NCI-H2227 treated with DMSO at 0.1 percent for 48 hours (cell line): ENCODE results near the gene SLC45A1.

Experiments
- DNase-seq: peaks from one replicate; lab custom pipeline; 2025; lab: John Stamatoyannopoulos, UW

SLC45A1 gene

DNA sequence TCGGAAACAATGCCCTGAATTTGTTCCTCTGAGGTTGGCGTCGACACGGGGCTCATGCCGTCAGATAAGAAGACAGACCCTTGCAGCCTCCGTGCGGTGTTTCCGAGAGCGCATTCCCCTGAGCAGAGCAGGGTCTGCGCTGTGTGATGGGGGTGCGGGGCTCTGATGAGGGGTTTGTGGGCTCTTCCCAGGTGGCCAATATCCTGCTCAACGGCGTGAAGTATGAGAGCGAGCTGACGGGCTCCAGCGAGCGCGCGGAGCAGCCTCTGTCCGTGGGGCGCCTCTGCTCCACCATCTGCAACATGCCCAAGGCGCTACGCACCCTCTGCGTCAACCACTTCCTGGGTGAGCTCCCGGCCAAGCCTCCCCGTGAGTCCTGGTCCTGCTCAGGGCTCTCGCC is 17.3 kb downstream of the SLC45A1 start:
- no peak for DNase-seq

DNA sequence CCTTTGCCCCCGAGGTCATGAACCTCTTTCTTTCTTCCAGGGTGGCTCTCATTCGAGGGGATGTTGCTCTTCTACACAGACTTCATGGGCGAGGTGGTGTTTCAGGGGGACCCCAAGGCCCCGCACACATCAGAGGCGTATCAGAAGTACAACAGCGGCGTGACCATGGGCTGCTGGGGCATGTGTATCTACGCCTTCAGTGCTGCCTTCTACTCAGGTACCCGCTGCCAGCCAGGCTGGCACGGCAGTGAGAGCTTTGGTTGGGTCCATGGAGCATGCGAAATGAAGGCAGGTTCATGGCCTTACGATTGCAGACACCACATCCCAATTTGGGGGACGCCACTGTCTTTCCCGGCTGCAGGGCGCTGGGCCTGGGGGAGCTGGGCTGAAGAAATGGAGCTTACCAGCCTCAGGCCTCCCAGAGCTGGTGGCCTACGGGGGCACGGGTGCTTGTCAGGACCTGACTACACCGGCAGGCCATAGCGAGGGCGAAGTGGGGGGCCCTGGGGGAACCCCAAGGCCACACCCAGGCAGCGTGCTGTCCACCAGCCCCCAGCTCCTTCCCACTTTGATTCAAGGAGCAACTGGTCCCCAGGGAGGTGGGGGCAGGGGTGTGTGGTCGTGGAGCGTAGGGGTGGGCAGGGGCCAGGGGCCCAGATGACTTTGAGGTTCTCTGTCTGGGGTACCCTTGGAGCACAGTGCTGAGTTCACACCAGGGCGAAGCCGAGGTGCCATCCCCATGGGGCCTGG is 20.0 kb downstream of the SLC45A1 start:
- DNase-seq = no peak

- DNase-seq = no peak
Measured at GRCh38 chr1:8338526-8339202, 20.8 kb downstream of the SLC45A1 start.

DNA sequence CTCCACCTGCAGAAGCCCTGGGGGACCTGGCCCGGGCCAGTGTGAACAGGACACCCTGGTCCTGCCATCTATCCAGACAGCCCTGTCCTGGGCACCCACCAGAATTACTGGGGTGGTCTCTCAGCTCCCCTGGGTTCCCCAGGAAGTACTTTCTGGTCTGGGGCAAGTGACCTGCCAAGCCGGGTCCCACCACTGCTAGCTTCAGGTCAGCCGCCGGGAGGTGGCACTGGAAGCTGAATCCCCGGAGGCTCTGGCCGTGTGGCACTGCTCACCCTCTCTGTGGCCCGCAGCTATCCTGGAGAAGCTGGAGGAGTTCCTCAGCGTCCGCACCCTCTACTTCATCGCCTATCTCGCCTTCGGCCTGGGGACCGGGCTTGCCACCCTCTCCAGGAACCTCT is 21.3 kb downstream of the SLC45A1 start:
- DNase-seq = no peak

- no peak for DNase-seq
Measured at GRCh38 chr1:8340448-8340847, 22.5 kb downstream of the SLC45A1 start.

DNA sequence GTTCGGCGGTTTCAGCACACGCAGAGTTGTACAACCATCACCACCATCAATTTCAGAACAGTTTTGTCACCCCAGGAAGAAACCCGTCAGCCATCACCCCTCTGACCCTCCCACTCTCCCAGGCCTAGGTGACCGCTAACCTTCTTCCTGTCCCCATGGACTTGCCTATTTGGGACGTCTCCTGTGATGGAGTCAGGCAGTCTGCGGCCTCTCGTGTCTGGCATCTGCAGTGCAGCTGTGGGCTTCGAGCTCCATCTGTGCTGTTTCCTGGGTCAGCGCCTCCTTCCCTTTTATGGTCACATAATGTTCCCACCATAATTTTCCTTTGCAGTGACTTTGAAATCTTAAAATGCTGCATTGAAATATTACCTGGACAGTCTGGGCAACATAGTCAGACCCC is 24.4 kb downstream of the SLC45A1 start:
- DNase-seq = no peak

GRCh38 chr1:8343044-8343443 is 25.1 kb downstream of the SLC45A1 start:
- no peak for DNase-seq

DNA sequence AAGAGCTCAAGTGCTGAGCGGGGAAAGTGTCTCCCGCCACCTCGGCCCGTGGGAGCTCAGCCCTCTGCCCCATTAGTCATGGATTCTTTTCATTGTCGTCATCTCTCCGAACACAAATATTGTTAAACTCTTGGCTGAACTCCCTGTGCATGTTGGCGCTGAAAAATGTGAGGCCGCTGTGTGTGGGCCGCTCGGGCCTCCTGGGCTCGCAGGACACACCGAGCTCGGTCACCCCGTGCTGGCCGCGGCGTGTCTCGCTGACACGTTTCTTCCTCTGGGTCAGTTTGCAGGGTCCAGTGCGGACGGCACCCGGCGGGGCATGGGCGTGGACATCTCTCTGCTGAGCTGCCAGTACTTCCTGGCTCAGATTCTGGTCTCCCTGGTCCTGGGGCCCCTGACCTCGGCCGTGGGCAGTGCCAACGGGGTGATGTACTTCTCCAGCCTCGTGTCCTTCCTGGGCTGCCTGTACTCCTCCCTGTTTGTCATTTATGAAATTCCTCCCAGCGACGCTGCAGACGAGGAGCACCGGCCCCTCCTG is 25.6 kb downstream of the SLC45A1 start:
- DNase-seq = no peak

GRCh38 chr1:8344893-8345507 is 27.1 kb downstream of the SLC45A1 start:
- DNase-seq = no peak

DNA sequence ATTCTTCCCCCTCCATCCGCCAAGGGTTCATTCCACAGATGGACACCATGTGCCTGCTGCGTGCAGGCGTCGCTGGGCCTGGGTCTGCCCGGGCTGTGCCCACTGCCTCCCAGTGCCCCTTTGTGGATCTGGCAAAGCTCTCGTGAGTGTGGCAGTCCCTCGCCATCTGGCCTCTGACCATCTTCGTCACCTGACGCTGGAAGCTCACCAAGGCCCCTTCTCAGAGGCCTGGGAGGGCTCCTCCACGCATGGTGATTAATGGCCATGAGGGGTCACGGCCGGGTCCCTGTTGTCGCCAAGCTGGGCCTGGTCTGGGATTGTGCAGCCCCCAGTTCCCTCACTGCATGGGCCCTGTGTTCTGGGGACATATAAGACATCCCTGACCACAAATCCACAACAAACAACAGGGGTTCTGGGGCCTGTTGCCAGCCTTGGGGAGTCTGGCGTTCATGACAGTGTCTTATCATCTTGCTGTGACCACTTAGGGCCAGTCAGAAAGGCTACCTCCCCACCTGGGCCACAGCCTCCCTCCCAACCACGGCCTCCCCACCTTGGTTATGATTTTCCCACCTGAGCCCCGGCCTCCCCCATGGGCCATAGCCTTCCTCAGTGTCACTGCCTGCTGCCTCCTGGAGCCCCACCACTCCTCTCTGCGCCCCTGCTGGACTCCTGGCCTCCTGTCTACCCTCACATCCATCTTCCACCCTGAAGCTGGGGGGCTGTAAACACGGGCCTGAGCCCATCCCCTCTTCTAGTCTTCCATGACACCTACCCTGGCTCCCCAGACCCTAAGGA is 27.9 kb downstream of the SLC45A1 start:
- no peak for DNase-seq

GRCh38 chr1:8347635-8348034 is 29.7 kb downstream of the SLC45A1 start:
- no peak for DNase-seq

DNA sequence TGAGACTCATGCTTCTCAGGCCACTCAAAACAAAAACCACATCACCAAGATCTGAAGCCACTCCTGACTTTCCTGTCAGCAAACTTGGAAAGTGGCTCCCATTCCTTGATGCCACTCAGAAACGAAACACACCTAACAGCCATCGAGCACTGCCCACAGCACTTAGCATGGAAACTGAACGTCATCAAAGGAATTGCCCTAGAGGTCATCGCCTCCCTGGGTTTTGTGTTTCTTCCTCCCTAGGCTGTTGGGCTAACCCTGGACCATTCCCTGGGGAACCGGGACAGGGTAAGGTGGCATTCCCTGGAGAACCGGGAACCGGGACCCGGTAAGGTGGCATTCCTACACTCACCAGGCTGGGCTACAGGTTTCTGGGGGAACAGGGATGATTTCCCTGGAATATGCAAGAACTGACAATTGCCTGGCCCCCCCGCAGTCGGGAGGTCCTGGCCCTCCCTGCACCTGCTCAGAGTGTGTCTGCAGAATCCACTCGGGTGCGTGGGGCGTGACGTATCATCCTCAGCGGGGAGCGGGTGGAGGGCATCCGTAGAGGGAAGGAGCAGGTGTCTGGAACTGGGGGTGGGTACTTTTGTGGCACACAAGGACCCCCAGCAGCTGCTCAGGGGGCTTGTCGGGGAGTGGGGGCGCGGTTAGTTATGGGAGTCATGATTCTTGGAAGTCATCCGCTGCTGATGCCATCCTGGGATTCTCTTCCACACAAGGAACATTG is 30.3 kb downstream of the SLC45A1 start:
- DNase-seq = no peak

DNA sequence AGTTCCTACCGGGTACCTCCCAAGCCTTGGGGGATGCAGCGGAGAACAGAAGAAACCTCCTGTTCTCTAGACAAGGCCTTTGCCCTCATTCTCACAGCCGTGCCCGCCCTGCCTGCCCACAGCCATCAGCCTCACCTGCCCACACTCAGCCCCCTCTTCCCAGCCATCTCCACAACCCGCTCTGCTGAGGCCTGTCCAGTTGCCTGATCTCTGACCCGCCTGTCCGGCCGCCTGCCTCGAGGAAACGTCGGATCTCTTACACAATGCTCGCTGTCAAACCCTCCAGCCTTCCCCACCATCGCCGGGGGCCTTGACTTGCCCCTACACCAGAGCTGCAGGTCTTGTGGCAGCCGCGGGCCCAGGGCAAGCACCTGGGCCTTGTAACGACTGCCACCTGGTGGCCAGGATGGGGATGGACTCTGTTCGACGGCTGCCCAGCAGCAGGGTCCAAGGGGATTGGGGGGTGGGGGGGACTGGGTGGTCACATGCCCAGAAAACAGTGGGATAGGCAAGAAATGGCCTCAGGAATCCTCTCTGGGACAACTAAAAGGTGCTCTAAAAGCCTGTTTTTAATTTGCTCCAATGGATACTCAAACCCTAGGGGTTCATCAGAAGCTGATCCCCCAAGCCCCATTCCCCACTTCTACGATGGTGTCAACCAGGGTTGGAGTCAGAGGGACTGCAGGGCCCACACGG is 31.0 kb downstream of the SLC45A1 start:
- DNase-seq = peak; percentile 46

DNA sequence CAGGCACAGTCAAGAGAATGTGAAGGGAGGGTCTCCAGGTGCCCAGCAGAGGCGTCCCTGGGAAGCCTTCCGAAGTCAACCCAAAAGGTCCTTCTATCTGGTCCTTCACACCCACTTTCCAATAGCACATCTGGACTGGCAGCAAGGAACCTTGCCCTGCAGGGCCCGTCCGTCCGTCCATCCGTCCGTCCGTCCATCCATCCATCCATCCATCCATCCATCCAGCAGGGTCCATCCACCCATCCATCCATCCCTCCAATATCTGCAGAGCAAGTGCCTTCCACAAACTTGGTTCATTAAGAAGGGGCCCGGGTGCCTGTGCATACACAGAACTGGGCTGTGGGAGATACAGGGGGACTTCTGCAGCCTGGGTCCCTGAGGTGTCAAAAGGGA is 31.6 kb downstream of the SLC45A1 start:
- no peak for DNase-seq

- no peak for DNase-seq
Measured at GRCh38 chr1:8349961-8350360, 32.0 kb downstream of the SLC45A1 start.

- no peak for DNase-seq
Measured at GRCh38 chr1:8350914-8351684, 33.2 kb downstream of the SLC45A1 start.

- no peak for DNase-seq
Measured at GRCh38 chr1:8351693-8352470, 34.0 kb downstream of the SLC45A1 start.

- no peak for DNase-seq
Measured at GRCh38 chr1:8352471-8352845, 34.5 kb downstream of the SLC45A1 start.
